ENCODE measurements around the gene EPB41.

Gene EPB41

DNA sequence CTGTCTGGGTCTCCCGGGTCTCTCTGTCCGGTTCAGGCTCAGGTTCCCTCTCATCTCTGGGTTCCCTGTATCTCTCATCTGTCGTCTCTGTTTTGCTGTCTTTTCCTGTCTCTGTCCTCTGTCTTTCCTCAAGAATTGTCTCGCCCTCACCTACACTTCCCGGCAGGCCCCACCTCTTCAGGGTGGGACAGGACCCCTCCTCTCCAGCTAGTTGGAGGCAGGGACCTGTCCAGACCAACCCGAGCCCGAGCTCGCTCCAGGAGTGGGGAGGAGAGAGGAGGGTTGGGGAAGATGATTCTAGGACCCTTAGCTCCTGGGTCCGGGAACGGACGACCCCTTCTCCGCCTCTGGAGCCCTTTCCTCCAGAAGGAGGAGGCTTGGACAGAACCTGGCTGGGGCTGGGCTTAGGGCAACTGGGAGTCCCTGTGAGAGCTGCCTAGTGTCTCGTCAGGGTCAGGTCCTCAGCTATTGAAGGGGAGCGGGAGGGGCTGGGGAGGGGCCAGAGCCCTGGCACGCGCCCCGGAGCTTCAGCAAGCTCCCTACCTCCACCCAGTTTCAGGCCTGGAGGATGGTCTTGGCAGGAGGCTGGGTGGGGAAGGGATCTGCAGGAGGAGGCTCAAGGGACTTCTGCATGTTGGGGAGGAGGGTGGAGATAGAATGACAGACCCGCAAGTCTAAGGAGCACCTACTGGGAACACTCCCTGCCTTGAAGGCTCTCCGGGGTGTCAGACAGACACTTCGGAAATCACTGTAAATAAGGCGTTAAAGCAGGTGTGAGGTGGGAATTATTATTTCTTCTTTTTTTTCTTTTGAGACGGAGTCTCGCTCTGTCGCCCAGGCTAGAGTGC lies 26.3 kb upstream of the EPB41 start (continued):
- TF ChIP-seq HIC1 (tag by site-specific recombination; IDR thresholded peaks at IDR 0.05), result no peak
- TF ChIP-seq, protein P1, sequence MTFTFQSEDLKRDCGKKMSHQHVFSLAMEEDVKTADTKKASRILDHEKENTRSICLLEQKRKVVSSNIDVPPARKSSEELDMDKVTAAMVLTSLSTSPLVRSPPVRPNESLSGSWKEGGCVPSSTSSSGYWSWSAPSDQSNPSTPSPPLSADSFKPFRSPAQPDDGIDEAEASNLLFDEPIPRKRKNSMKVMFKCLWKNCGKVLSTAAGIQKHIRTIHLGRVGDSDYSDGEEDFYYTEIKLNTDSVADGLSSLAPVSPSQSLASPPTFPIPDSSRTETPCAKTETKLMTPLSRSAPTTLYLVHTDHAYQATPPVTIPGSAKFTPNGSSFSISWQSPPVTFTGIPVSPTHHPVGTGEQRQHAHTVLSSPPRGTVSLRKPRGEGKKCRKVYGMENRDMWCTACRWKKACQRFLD (tag by site-specific recombination; IDR thresholded peaks at IDR 0.05), result no peak
- no peak for TF ChIP-seq ZBTB6 (tag by site-specific recombination; IDR thresholded peaks at IDR 0.05)
- TF ChIP-seq ZBTB10 (tag by site-specific recombination; IDR thresholded peaks at IDR 0.05), result no peak
- TF ChIP-seq MZF1 (tag by site-specific recombination; IDR thresholded peaks at IDR 0.05; ENCODE audit: borderline replicate concordance), result no peak
- no peak for TF ChIP-seq ZNF114 (tag by site-specific recombination; IDR thresholded peaks at IDR 0.05)
- no peak for TF ChIP-seq INSM2 (tag by site-specific recombination; IDR thresholded peaks at IDR 0.05)
- no peak for TF ChIP-seq ZNF585B (tag by site-specific recombination; IDR thresholded peaks at IDR 0.05)
- TF ChIP-seq ZNF155 (tag by site-specific recombination; IDR thresholded peaks at IDR 0.05), result no peak
- TF ChIP-seq ZNF37A (tag by site-specific recombination; IDR thresholded peaks at IDR 0.05), result no peak
- TF ChIP-seq ZSCAN16 (tag by site-specific recombination; IDR thresholded peaks at IDR 0.05), result no peak
- TF ChIP-seq ZNF341 (tag by site-specific recombination; IDR thresholded peaks at IDR 0.05; ENCODE audit: low read depth), result peak; percentile 6; the same call in 1 of the 2 replicates
- TF ChIP-seq ZNF311 (tag by site-specific recombination; IDR thresholded peaks at IDR 0.05; ENCODE audit: borderline replicate concordance), result no peak
- peak; percentile 84 for TF ChIP-seq SP2 (tag by site-specific recombination; IDR thresholded peaks at IDR 0.05)
- no peak for TF ChIP-seq ZNF404 (tag by site-specific recombination; IDR thresholded peaks at IDR 0.05)
- TF ChIP-seq ZNF112 (tag by site-specific recombination; IDR thresholded peaks at IDR 0.05), result no peak
- no peak for TF ChIP-seq SP7 (tag by site-specific recombination; IDR thresholded peaks at IDR 0.05)
- peak; percentile 64 for TF ChIP-seq ZNF600 (tag by site-specific recombination; IDR thresholded peaks at IDR 0.05)
- no peak for TF ChIP-seq ZNF132 (tag by site-specific recombination; IDR thresholded peaks at IDR 0.05; ENCODE audit: borderline replicate concordance)
- TF ChIP-seq, protein P2, sequence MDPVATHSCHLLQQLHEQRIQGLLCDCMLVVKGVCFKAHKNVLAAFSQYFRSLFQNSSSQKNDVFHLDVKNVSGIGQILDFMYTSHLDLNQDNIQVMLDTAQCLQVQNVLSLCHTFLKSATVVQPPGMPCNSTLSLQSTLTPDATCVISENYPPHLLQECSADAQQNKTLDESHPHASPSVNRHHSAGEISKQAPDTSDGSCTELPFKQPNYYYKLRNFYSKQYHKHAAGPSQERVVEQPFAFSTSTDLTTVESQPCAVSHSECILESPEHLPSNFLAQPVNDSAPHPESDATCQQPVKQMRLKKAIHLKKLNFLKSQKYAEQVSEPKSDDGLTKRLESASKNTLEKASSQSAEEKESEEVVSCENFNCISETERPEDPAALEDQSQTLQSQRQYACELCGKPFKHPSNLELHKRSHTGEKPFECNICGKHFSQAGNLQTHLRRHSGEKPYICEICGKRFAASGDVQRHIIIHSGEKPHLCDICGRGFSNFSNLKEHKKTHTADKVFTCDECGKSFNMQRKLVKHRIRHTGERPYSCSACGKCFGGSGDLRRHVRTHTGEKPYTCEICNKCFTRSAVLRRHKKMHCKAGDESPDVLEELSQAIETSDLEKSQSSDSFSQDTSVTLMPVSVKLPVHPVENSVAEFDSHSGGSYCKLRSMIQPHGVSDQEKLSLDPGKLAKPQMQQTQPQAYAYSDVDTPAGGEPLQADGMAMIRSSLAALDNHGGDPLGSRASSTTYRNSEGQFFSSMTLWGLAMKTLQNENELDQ (tag by site-specific recombination; IDR thresholded peaks at IDR 0.05; ENCODE audit: low read depth), result no peak
- no peak for TF ChIP-seq SETDB1 (IDR thresholded peaks at IDR 0.05; ENCODE audit: insufficient read length, low read length)
- TF ChIP-seq ZNF426 (tag by site-specific recombination; IDR thresholded peaks at IDR 0.05), result no peak
- no peak for TF ChIP-seq ZNF146 (tag by site-specific recombination; IDR thresholded peaks at IDR 0.05)
- no peak for TF ChIP-seq GLI4 (tag by site-specific recombination; IDR thresholded peaks at IDR 0.05)
- TF ChIP-seq MYNN (tag by site-specific recombination; IDR thresholded peaks at IDR 0.05; ENCODE audit: borderline replicate concordance), result no peak
- TF ChIP-seq YY2 (tag by site-specific recombination; IDR thresholded peaks at IDR 0.05), result no peak
- peak; percentile 42; the same call in 1 of the 2 replicates for TF ChIP-seq IKZF3 (tag by site-specific recombination; IDR thresholded peaks at IDR 0.05)
- TF ChIP-seq ZNF548 (tag by site-specific recombination; IDR thresholded peaks at IDR 0.05), result no peak
- TF ChIP-seq ZNF24 (tag by site-specific recombination; IDR thresholded peaks at IDR 0.05), result no peak
